ENCODE measurements around the gene SPOCD1. TPM values are rescaled to one million over a fixed set of nuclear protein-coding genes. Genes with fewer than 3 reads are reported as not detected.
A peak's percentile ranks its signal among the peaks of the same experiment; 100 is the strongest.

Gene SPOCD1
- total RNA-seq, 2 donors from 2014 or later, result 21.6 TPM; not detected in 1

DNA sequence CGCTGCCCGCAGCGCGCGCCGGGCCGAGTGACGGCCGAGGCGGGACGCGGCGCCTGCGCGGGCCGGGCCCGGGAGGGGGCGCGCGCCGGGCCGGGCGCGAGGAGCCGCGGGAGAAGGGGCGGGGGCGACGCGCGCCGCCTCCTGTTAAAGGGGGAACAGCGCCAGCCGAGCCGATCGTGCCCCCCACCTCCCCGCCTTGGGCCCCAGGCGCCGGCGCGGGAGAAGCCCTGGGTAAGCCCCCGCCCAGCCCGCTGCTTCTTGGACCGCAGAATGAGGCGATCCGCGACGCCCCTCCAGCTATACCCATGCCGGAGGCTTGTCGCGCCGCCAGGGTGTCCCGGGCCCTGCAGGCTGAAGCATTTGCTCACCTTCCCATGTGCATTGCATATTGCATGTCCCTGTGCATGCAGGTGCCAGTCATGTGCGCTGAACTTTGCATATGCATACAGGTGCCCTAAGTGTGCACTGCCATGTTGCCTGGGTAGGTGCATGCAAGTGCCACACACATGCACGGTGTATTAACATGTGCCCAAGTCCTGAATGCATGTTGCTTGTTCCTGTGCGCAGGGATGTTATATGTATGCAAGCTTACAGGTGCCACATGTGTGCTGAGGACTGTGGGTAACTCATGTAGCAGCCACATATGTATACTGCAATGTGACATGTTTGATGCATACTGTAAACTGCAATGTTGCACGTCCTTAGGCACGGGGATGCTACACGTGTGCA, 51.3 kb downstream of the SPOCD1 start, which contains the start of gene ADGRB2:
ADGRB2 (minus strand) TSS at position 29 of the 729 bp plus-strand sequence. CDS start 7,119 bp downstream, outside the sequence.
- no peak for DNase-seq (ENCODE audit: low spot score)
- Histone ChIP-seq H3K27me3 (replicated peaks; ENCODE audit: insufficient read depth) (no peaks in the 10 kb centered on the region), H3K36me3 (no peaks in the 10 kb centered on the region), H3K27ac (no peak within 1 kb of the TSS), H3K4me1 (replicated peaks) (peaks cover 4% of the 10 kb centered on the region), H3K4me3 (peak within 1 kb of the TSS; percentile 37 to 48), H3K9me3 (no peaks in the 10 kb centered on the region)
- TF ChIP-seq POLR2AphosphoS5 (IDR thresholded peaks at IDR 0.05), result no peak
- no peak for TF ChIP-seq POLR2A (IDR thresholded peaks at IDR 0.05)
- peak in 1 of 4 experiments; percentile 21 for TF ChIP-seq CTCF (IDR thresholded peaks at IDR 0.05)
- intact Hi-C loops (cut with DNase I), result loop anchor here (2.0 to 10.0 kb wide), 3 partner anchors 24 to 300 kb away; no protein-coding TSS in a partner anchor
- 8% methylated on average over 21 of the region's 59 CpGs for WGBS

- Histone ChIP-seq H3K36me3 (no peaks in the 10 kb centered on the region), H3K4me1 (replicated peaks) (peaks cover 4% of the 10 kb centered on the region), H3K4me3 (peak overlapping the region; percentile 37 to 48), H3K9me3 (no peaks in the 10 kb centered on the region), H3K27me3 (replicated peaks; ENCODE audit: insufficient read depth) (no peaks in the 10 kb centered on the region), H3K27ac (no peak overlapping the region)
- TF ChIP-seq CTCF (IDR thresholded peaks at IDR 0.05) (no peak), POLR2AphosphoS5 (IDR thresholded peaks at IDR 0.05) (no peak), POLR2A (IDR thresholded peaks at IDR 0.05) (no peak)
- no peak for DNase-seq (ENCODE audit: low spot score)
- WGBS, result under 1% methylated on average over 54 of the region's 93 CpGs
- intact Hi-C loops (cut with DNase I), result loop anchor here (2.0 to 10.0 kb wide), 3 partner anchors 25 to 301 kb away; no protein-coding TSS in a partner anchor
These were observed 52.0 kb downstream of the SPOCD1 start for GRCh38 chr1:31763671-31764311.

GRCh38 chr1:31762726-31763670, 52.8 kb downstream of the SPOCD1 start:
- H3K36me3 ChIP-seq, result no peaks in the 10 kb centered on the region
- intact Hi-C loops (cut with DNase I), result loop anchor here (10.0 kb wide), 1 partner anchor 302 kb away; no protein-coding TSS in a partner anchor
- H3K4me1 ChIP-seq (replicated peaks), result peaks cover 4% of the 10 kb centered on the region
- H3K27me3 ChIP-seq (replicated peaks; ENCODE audit: insufficient read depth), result no peaks in the 10 kb centered on the region
- H3K9me3 ChIP-seq, result no peaks in the 10 kb centered on the region
- DNase-seq (ENCODE audit: low spot score), result peak; percentile 68
- 2% methylated on average over 48 of the region's 60 CpGs for WGBS
- no peak for TF ChIP-seq POLR2AphosphoS5 (IDR thresholded peaks at IDR 0.05)
- TF ChIP-seq POLR2A (IDR thresholded peaks at IDR 0.05), result no peak
- peak; percentile 48 to 89 (median 70) for TF ChIP-seq CTCF (IDR thresholded peaks at IDR 0.05)
- H3K4me3 ChIP-seq, result peak overlapping the region; percentile 37 to 48
- H3K27ac ChIP-seq, result no peak overlapping the region

GRCh38 chr1:31762323-31762722, 53.5 kb downstream of the SPOCD1 start:
- Histone ChIP-seq H3K9me3 (no peaks in the 10 kb centered on the region), H3K4me3 (peak overlapping the region in 1 of 2 donors; percentile 48), H3K27me3 (replicated peaks; ENCODE audit: insufficient read depth) (no peaks in the 10 kb centered on the region), H3K4me1 (replicated peaks) (peaks cover 4% of the 10 kb centered on the region), H3K27ac (no peak overlapping the region), H3K36me3 (no peaks in the 10 kb centered on the region)
- TF ChIP-seq CTCF (IDR thresholded peaks at IDR 0.05) (no peak), POLR2AphosphoS5 (IDR thresholded peaks at IDR 0.05) (no peak), POLR2A (IDR thresholded peaks at IDR 0.05) (no peak)
- intact Hi-C loops (cut with DNase I), result loop anchor here (10.0 kb wide), 1 partner anchor 302 kb away; no protein-coding TSS in a partner anchor
- WGBS, result 44% methylated on average over 6 of the region's 7 CpGs
- DNase-seq (ENCODE audit: low spot score), result no peak

Data from prostate gland (tissue), 2 donors.